Keratinocyte (primary cell): ENCODE results near the gene GRAMD2B. TPM values are rescaled to one million over a fixed set of nuclear protein-coding genes. Genes with fewer than 3 reads are reported as not detected.

Source experiments
- DNase-seq: peaks from one replicate; pipeline ENCODE4 v3.0.0-alpha.2; 2011; ENCODE audit warnings: low read depth, missing footprints, low spot score
- FAIRE-seq: peaks from 2 replicates; lab custom pipeline; 2011; peaks lifted over from hg19 to GRCh38; lab: Jason Lieb, UNC
- H2AFZ ChIP-seq: 2 replicates; pipeline ENCODE4 v1.6.0; 2012; ENCODE audit warnings: low read length, control low read depth, inconsistent platforms; ENCODE audit not compliant: control insufficient read depth
- H3K27ac ChIP-seq: 2 replicates; pipeline ENCODE4 v1.5.1; 2011; ENCODE audit warnings: low read length; ENCODE audit not compliant: control insufficient read depth, insufficient read depth
- H3K27me3 ChIP-seq: 3 replicates; pipeline ENCODE4 v1.6.0; 2011; ENCODE audit warnings: low read length; ENCODE audit not compliant: control insufficient read depth, insufficient read depth; ENCODE audit errors: extremely low read depth
- H3K36me3 ChIP-seq, 2 experiments: 2 replicates in 1 of 2; 3 replicates in 1 of 2; pipeline ENCODE4 v1.5.1; 2011; ENCODE audit warnings: low read length in 2 of 2, mild to moderate bottlenecking in 1 of 2; ENCODE audit not compliant: control insufficient read depth in 2 of 2, insufficient read depth in 2 of 2; ENCODE audit errors: extremely low read depth in 1 of 2
- H3K4me1 ChIP-seq: 3 replicates; pipeline ENCODE4 v1.5.1; 2011; ENCODE audit warnings: low read length; ENCODE audit not compliant: control insufficient read depth, insufficient read depth; ENCODE audit errors: extremely low read depth
- H3K4me2 ChIP-seq: 3 replicates; pipeline ENCODE4 v1.6.0; 2011; ENCODE audit warnings: low read depth, low read length; ENCODE audit not compliant: control insufficient read depth, insufficient read depth; ENCODE audit errors: extremely low read depth
- H3K4me3 ChIP-seq, 3 experiments: fragments of 200-600 bp in 1 of 3; sonication (generic) in 1 of 3; 2 replicates in 2 of 3; 3 replicates in 1 of 3; pipeline ENCODE4 v1.5.1; 2011 to 2016; ENCODE audit warnings: low read length in 3 of 3, mild to moderate bottlenecking in 3 of 3, control low read depth in 2 of 3, inconsistent platforms in 1 of 3, low read depth in 1 of 3, mixed read lengths in 1 of 3, mixed run types in 1 of 3, moderate library complexity in 1 of 3; ENCODE audit not compliant: control insufficient read depth in 2 of 3, insufficient read depth in 2 of 3; ENCODE audit errors: extremely low read depth in 1 of 3
- H3K79me2 ChIP-seq: 2 replicates; pipeline ENCODE4 v1.6.0; 2012; ENCODE audit warnings: low read length; ENCODE audit not compliant: control insufficient read depth, insufficient read depth
- H3K9ac ChIP-seq: 3 replicates; pipeline ENCODE4 v1.6.0; 2011; ENCODE audit warnings: low read length; ENCODE audit not compliant: control insufficient read depth, insufficient read depth; ENCODE audit errors: extremely low read depth
- H3K9me1 ChIP-seq: 3 replicates; pipeline ENCODE4 v1.6.0; 2011; ENCODE audit warnings: low read length; ENCODE audit not compliant: control insufficient read depth, insufficient read depth; ENCODE audit errors: extremely low read depth
- H3K9me3 ChIP-seq: 2 replicates; pipeline ENCODE4 v1.5.1; 2012; ENCODE audit warnings: low read depth, low read length; ENCODE audit not compliant: control insufficient read depth
- H4K20me1 ChIP-seq: 3 replicates; pipeline ENCODE4 v1.6.0; 2011; ENCODE audit warnings: low read length; ENCODE audit not compliant: control insufficient read depth, insufficient read depth; ENCODE audit errors: extremely low read depth
- CTCF ChIP-seq, 3 experiments: IDR thresholded peaks in 1 of 3; conservative IDR thresholded peaks in 1 of 3; optimal IDR thresholded peaks in 1 of 3; 2 replicates in 2 of 3; 3 replicates in 1 of 3; pipeline versions ENCODE3 to v1.5.1; 2011; ENCODE audit warnings: low read length in 3 of 3, mild to moderate bottlenecking in 3 of 3, moderate library complexity in 2 of 3, control low read depth in 1 of 3, inconsistent platforms in 1 of 3; ENCODE audit not compliant: insufficient read depth in 2 of 3; ENCODE audit errors: extremely low read depth in 1 of 3
- EZH2 ChIP-seq: IDR thresholded peaks from one replicate; pipeline ENCODE4 v1.6.1; 2012; ENCODE audit warnings: inconsistent platforms, mild to moderate bottlenecking, low read length, moderate library complexity
- dilution Hi-C: fragments of 300-500 bp; cut with MboI; formaldehyde crosslinking; loops from one replicate; pipeline ENCODE4 v1.7.0; 2020; ENCODE audit warnings: low sequenced_read_pairs; ENCODE audit not compliant: extremely low pct_ligation_motif_present
- polyA plus RNA-seq, 5 experiments: library from polyadenylated mRNA; depleted of rRNA in 3 of 5; stranded (reverse) in 3 of 5; stranded (forward) in 1 of 5; unstranded in 1 of 5; fragments of >200 nt; gene quantifications; 1 replicate in 1 of 5; 2 replicates in 3 of 5; 3 replicates in 1 of 5; pipeline versions ENCODE4 v1.2.1 to v1.2.3, GENCODE V29; 2011 to 2012; ENCODE audit warnings: missing spikeins in 2 of 5, low read depth in 1 of 5, low replicate concordance in 1 of 5

The GRAMD2B gene
- polyA plus RNA-seq, 1 donor (not counting 4 experiments of a cell fraction or from before 2014, with no cell fraction given): 45.9 TPM

GRCh38 chr5:126410623-126411022 is 12.6 kb upstream of the GRAMD2B start:
- Histone ChIP-seq H3K9me1 (no peaks in the 10 kb centered on the region), H2AFZ (no peak overlapping the region), H3K36me3 (no peaks in the 10 kb centered on the region), H3K79me2 (no peaks in the 10 kb centered on the region), H3K27ac (no peak overlapping the region), H3K4me3 (no peak overlapping the region), H3K9ac (no peak overlapping the region), H3K4me1 (peaks cover 3% of the 10 kb centered on the region), H4K20me1 (no peaks in the 10 kb centered on the region), H3K9me3 (no peaks in the 10 kb centered on the region), H3K4me2 (no peak overlapping the region), H3K27me3 (no peaks in the 10 kb centered on the region)
- no peak for TF ChIP-seq CTCF (optimal IDR thresholded peaks at IDR 0.05 in 1 of 3, IDR thresholded peaks at IDR 0.05 in 1 of 3, conservative IDR thresholded peaks at IDR 0.05 in 1 of 3; ENCODE audit: extremely low read depth in 1 of 3, insufficient read depth in 2 of 3, low read length in 3 of 3)
- TF ChIP-seq EZH2: no peak
- FAIRE-seq (no peak), DNase-seq (no peak)
- dilution Hi-C loops: no loop called here

- no peak overlapping the region for H3K27ac ChIP-seq
- TF ChIP-seq CTCF (optimal IDR thresholded peaks at IDR 0.05 in 1 of 3, IDR thresholded peaks at IDR 0.05 in 1 of 3, conservative IDR thresholded peaks at IDR 0.05 in 1 of 3; ENCODE audit: extremely low read depth in 1 of 3, insufficient read depth in 2 of 3, low read length in 3 of 3) (no peak), EZH2 (no peak)
- peaks cover 3% of the 10 kb centered on the region for H3K4me1 ChIP-seq
- no peaks in the 10 kb centered on the region for H4K20me1 ChIP-seq
- H3K9ac ChIP-seq: no peak overlapping the region
- no peaks in the 10 kb centered on the region for H3K9me1 ChIP-seq
- no peaks in the 10 kb centered on the region for H3K27me3 ChIP-seq
- DNase-seq: no peak
- no peak overlapping the region for H3K4me2 ChIP-seq
- dilution Hi-C loops: no loop called here
- H3K4me3 ChIP-seq: no peak overlapping the region
- H3K36me3 ChIP-seq: no peaks in the 10 kb centered on the region
- H3K79me2 ChIP-seq: no peaks in the 10 kb centered on the region
- no peaks in the 10 kb centered on the region for H3K9me3 ChIP-seq
- no peak overlapping the region for H2AFZ ChIP-seq
- FAIRE-seq: no peak
Observed at GRCh38 chr5:126413856-126414255, 9.4 kb upstream of the GRAMD2B start.
